GM12892 (cell line): ENCODE data around the gene HSF2BP.
"Not testable (repeated sequence)": the region's sequence is repeated elsewhere in the genome, so short reads cannot be mapped to it uniquely, and the experiment has no call there.

Source experiments
- DNase-seq: peaks from one replicate; pipeline ENCODE4 v3.0.0; 2011; ENCODE audit not compliant: insufficient read length
- FAIRE-seq: peaks from 2 replicates; lab custom pipeline; 2011; peaks lifted over from hg19 to GRCh38; lab: Jason Lieb, UNC
- POLR2A ChIP-seq: IDR thresholded peaks from 2 replicates; pipeline ENCODE4 v1.6.1; 2011; ENCODE audit warnings: low read depth, low read length, control low read depth
- POLR2AphosphoS5 ChIP-seq: IDR thresholded peaks from 2 replicates; pipeline ENCODE4 v1.6.1; 2011; ENCODE audit warnings: low read depth, low read length, control low read depth
- TAF1 ChIP-seq: IDR thresholded peaks from 2 replicates; pipeline ENCODE4 v1.6.1; 2011; ENCODE audit warnings: low read depth, mild to moderate bottlenecking, control low read depth, low read length, borderline replicate concordance

The HSF2BP gene

GRCh38 chr21:43657355-43658087 is 1.8 kb downstream of the HSF2BP start:
- DNase-seq (no peak), FAIRE-seq (no peak)
- TF ChIP-seq POLR2AphosphoS5, result no peak
- no peak for TF ChIP-seq TAF1
- TF ChIP-seq POLR2A, result no peak

- TF ChIP-seq POLR2AphosphoS5, result no peak
- TF ChIP-seq POLR2A, result no peak
- no peak for TF ChIP-seq TAF1
- FAIRE-seq (no peak), DNase-seq (no peak)
Observed at GRCh38 chr21:43654806-43655489, 4.3 kb downstream of the HSF2BP start.

- DNase-seq, result no peak
- no peak for TF ChIP-seq TAF1
- no peak for TF ChIP-seq POLR2A
- no peak for TF ChIP-seq POLR2AphosphoS5
- no peak for FAIRE-seq
Observed at GRCh38 chr21:43653626-43654025, 5.7 kb downstream of the HSF2BP start.

- FAIRE-seq (no peak), DNase-seq (no peak)
- no peak for TF ChIP-seq TAF1
- TF ChIP-seq POLR2A, result no peak
- no peak for TF ChIP-seq POLR2AphosphoS5
Observed at GRCh38 chr21:43652616-43653015, 6.7 kb downstream of the HSF2BP start.

- not testable (repeated sequence) for DNase-seq, FAIRE-seq
Observed at GRCh38 chr21:43651926-43652325, 7.4 kb downstream of the HSF2BP start.

GRCh38 chr21:43648171-43648570 is 11.1 kb downstream of the HSF2BP start:
- no peak for FAIRE-seq
- no peak for DNase-seq
- TF ChIP-seq POLR2AphosphoS5 (no peak), TAF1 (no peak), POLR2A (no peak)

GRCh38 chr21:43646550-43647260 is 12.6 kb downstream of the HSF2BP start:
- FAIRE-seq (peak; percentile 97), DNase-seq (peak; percentile 63)
- TF ChIP-seq POLR2AphosphoS5, result no peak
- no peak for TF ChIP-seq TAF1
- no peak for TF ChIP-seq POLR2A

GRCh38 chr21:43645976-43646375 is 13.3 kb downstream of the HSF2BP start:
- TF ChIP-seq POLR2A (no peak), POLR2AphosphoS5 (no peak), TAF1 (no peak)
- DNase-seq (no peak), FAIRE-seq (no peak)

- DNase-seq, result no peak
- TF ChIP-seq POLR2AphosphoS5, result no peak
- TF ChIP-seq POLR2A, result no peak
- no peak for TF ChIP-seq TAF1
- no peak for FAIRE-seq
Observed at GRCh38 chr21:43645136-43645891, 14.0 kb downstream of the HSF2BP start.

GRCh38 chr21:43644609-43645008 is 14.7 kb downstream of the HSF2BP start:
- no peak for FAIRE-seq
- TF ChIP-seq TAF1, result no peak
- TF ChIP-seq POLR2AphosphoS5, result no peak
- TF ChIP-seq POLR2A, result no peak
- no peak for DNase-seq

- TF ChIP-seq TAF1, result no peak
- TF ChIP-seq POLR2A, result no peak
- no peak for TF ChIP-seq POLR2AphosphoS5
- DNase-seq (no peak), FAIRE-seq (no peak)
Observed at GRCh38 chr21:43644071-43644470, 15.2 kb downstream of the HSF2BP start.
